Transverse colon (tissue), 4 donors: ENCODE data around the gene GNAI3. TPM values are rescaled to one million over a fixed set of nuclear protein-coding genes. Genes with fewer than 3 reads are reported as not detected.

Experiments used
- DNase-seq: peaks from one replicate; pipeline ENCODE4 v3.0.0-alpha.2; 2019
- H3K27ac ChIP-seq, 4 donors: fragments of 200-600 bp; sonication (generic); 2 replicates each; pipeline ENCODE4 v1.5.1; 2016 to 2018; ENCODE audit warnings: inconsistent platforms in 4 of 4
- H3K27me3 ChIP-seq: fragments of 200-600 bp; sonication (generic); 2 replicates; pipeline ENCODE4 v1.5.1; 2017; ENCODE audit warnings: inconsistent platforms
- H3K36me3 ChIP-seq, 4 donors: fragments of 200-600 bp; sonication (generic); 2 replicates each; pipeline ENCODE4 v1.5.1; 2017 to 2019; ENCODE audit warnings: inconsistent platforms in 4 of 4
- H3K4me1 ChIP-seq, 4 donors: fragments of 200-600 bp; sonication (generic); 2 replicates each; pipeline ENCODE4 v1.5.1; 2017 to 2020; ENCODE audit warnings: inconsistent platforms in 4 of 4
- H3K4me3 ChIP-seq, 4 donors: fragments of 200-600 bp; sonication (generic); 1 replicate in 1 of 4; 2 replicates in 3 of 4; pipeline versions ENCODE4 v1.5.1 to v1.6.1; 2017 to 2019; ENCODE audit warnings: inconsistent platforms in 4 of 4
- H3K9me3 ChIP-seq, 2 donors: fragments of 200-600 bp; sonication (generic); 2 replicates each; pipeline ENCODE4 v1.5.1; 2017 to 2019; ENCODE audit warnings: inconsistent platforms in 2 of 2
- CTCF ChIP-seq, 5 experiments: fragments of 200-600 bp in 3 of 5; fragments of 450-650 bp in 2 of 5; sonication (generic) in 3 of 5; IDR thresholded peaks; 1 replicate in 2 of 5; 2 replicates in 3 of 5; pipeline ENCODE4 v1.5.1; 2016 to 2017; ENCODE audit warnings: antibody characterized with exemption in 5 of 5, inconsistent platforms in 3 of 5, mild to moderate bottlenecking in 2 of 5, moderate library complexity in 1 of 5
- EP300 ChIP-seq: sonication (generic); formaldehyde crosslinking; IDR thresholded peaks from one replicate; pipeline ENCODE4 v1.6.1; 2017; ENCODE audit warnings: antibody characterized with exemption, low read depth
- POLR2A ChIP-seq: fragments of 450-650 bp; IDR thresholded peaks from one replicate; pipeline ENCODE4 v1.6.1; 2016; ENCODE audit warnings: antibody characterized with exemption, mild to moderate bottlenecking, moderate library complexity
- POLR2AphosphoS5 ChIP-seq, 3 donors: sonication (generic); formaldehyde crosslinking; IDR thresholded peaks; one replicate each; pipeline ENCODE4 v1.6.1; 2016; ENCODE audit warnings: antibody characterized with exemption in 3 of 3
- WGBS, 2 donors: methylation state at CpG; one replicate each; pipeline ENCODE4 v1.1.5; 2018; ENCODE audit warnings: low coverage in 1 of 2; 5-methylcytosine and 5-hydroxymethylcytosine counted together
- in situ Hi-C, 4 donors: fragments of 200-750 bp; cut with MboI; loops; one replicate each; pipeline versions ENCODE4 v1.15.0 to v1.15.1; 2017; ENCODE audit warnings: low sequenced_read_pairs in 3 of 4, low pct_ligation_motif_present in 1 of 4, low pct_unique_long_range_greater_than_20kb in 1 of 4
- intact Hi-C: fragments of 100-400 bp; cut with DNase I; formaldehyde crosslinking; loops from one replicate; pipeline ENCODE4 v1.15.1; 2023; ENCODE audit warnings: low total_unique reads
- total RNA-seq, 4 donors: library from RNA; depleted of rRNA; stranded (reverse); fragments of >200 nt; gene quantifications; one replicate each; pipeline ENCODE4 v1.1.0, GENCODE V29; 2016

Gene GNAI3
- total RNA-seq, 4 donors from 2014 or later, result 2.2 to 7.5 (median 5.1) TPM

GRCh38 chr1:109605381-109605780 lies 57.0 kb downstream of the GNAI3 start:
- DNase-seq, result no peak
- H3K9me3 ChIP-seq, result no peaks in the 10 kb centered on the region
- WGBS, 2 donors, result 100% methylated on average over 1 of the region's 1 CpG
- intact Hi-C loops, result no loop called here
- no peak for TF ChIP-seq CTCF (IDR thresholded peaks at IDR 0.05)
- no peak for TF ChIP-seq POLR2AphosphoS5 (IDR thresholded peaks at IDR 0.05)
- TF ChIP-seq POLR2A, result no peak
- no peak for TF ChIP-seq EP300
- no peak overlapping the region for H3K27ac ChIP-seq
- no peaks in the 10 kb centered on the region for H3K4me1 ChIP-seq
- in situ Hi-C loops, result no loop called here
- no peak overlapping the region for H3K4me3 ChIP-seq
- no peaks in the 10 kb centered on the region for H3K27me3 ChIP-seq
- no peaks in the 10 kb centered on the region for H3K36me3 ChIP-seq

- TF ChIP-seq EP300, result no peak
- no peak for TF ChIP-seq POLR2AphosphoS5 (IDR thresholded peaks at IDR 0.05)
- TF ChIP-seq CTCF (IDR thresholded peaks at IDR 0.05), result no peak
- TF ChIP-seq POLR2A, result no peak
- in situ Hi-C loops (no loop called here), intact Hi-C loops (no loop called here)
- WGBS, 2 donors, result 94% methylated on average over 3 of the region's 3 CpGs; no CpG with 5 or more reads in 1 of the 2 donors
- Histone ChIP-seq H3K27ac (no peak overlapping the region), H3K9me3 (no peaks in the 10 kb centered on the region), H3K4me3 (no peak overlapping the region), H3K27me3 (no peaks in the 10 kb centered on the region), H3K4me1 (no peaks in the 10 kb centered on the region), H3K36me3 (no peaks in the 10 kb centered on the region)
- no peak for DNase-seq
Measured at GRCh38 chr1:109609881-109610280, 61.5 kb downstream of the GNAI3 start.

GRCh38 chr1:109610609-109611307 lies 62.3 kb downstream of the GNAI3 start:
- WGBS, 2 donors, result 80 to 83% methylated on average over 1 to 3 of the region's 3 CpGs
- in situ Hi-C loops (no loop called here), intact Hi-C loops (no loop called here)
- H3K4me3 ChIP-seq, result no peak overlapping the region
- H3K36me3 ChIP-seq, result no peaks in the 10 kb centered on the region
- no peaks in the 10 kb centered on the region for H3K9me3 ChIP-seq
- no peak for TF ChIP-seq CTCF (IDR thresholded peaks at IDR 0.05)
- no peak for TF ChIP-seq POLR2A
- no peak for TF ChIP-seq POLR2AphosphoS5 (IDR thresholded peaks at IDR 0.05)
- no peak for TF ChIP-seq EP300
- H3K27ac ChIP-seq, result no peak overlapping the region
- no peaks in the 10 kb centered on the region for H3K27me3 ChIP-seq
- no peak for DNase-seq
- H3K4me1 ChIP-seq, result no peaks in the 10 kb centered on the region

GRCh38 chr1:109611308-109611990 lies 63.0 kb downstream of the GNAI3 start:
- no peak overlapping the region for H3K4me3 ChIP-seq
- WGBS, 2 donors, result 96 to 100% methylated on average over 1 to 13 of the region's 13 CpGs
- intact Hi-C loops, result no loop called here
- no peak for DNase-seq
- H3K4me1 ChIP-seq, result no peaks in the 10 kb centered on the region
- H3K36me3 ChIP-seq, result no peaks in the 10 kb centered on the region
- no peaks in the 10 kb centered on the region for H3K27me3 ChIP-seq
- in situ Hi-C loops, result no loop called here
- no peak for TF ChIP-seq CTCF (IDR thresholded peaks at IDR 0.05)
- TF ChIP-seq POLR2A, result no peak
- TF ChIP-seq POLR2AphosphoS5 (IDR thresholded peaks at IDR 0.05), result no peak
- no peak for TF ChIP-seq EP300
- no peaks in the 10 kb centered on the region for H3K9me3 ChIP-seq
- H3K27ac ChIP-seq, result no peak overlapping the region
